GM19372 (cell line): ENCODE measurements around the gene CDC42.
"Not testable (repeated sequence)": the region's sequence is repeated elsewhere in the genome, so short reads cannot be mapped to it uniquely, and the experiment has no call there.

Experiments
- ATAC-seq: cut with Tn5 transposase; IDR thresholded peaks from one replicate; pipeline ENCODE4 v1.9.1; 2021; ENCODE audit warnings: mild to moderate bottlenecking, low read depth, moderate library complexity; ENCODE audit not compliant: unreplicated experiment

Gene CDC42

GRCh38 chr1:22064751-22065402, 12.4 kb downstream of the CDC42 start:
- ATAC-seq = no peak

GRCh38 chr1:22071511-22071910, 19.0 kb downstream of the CDC42 start:
- ATAC-seq = no peak

GRCh38 chr1:22074803-22075202, 22.3 kb downstream of the CDC42 start:
- no peak for ATAC-seq

- ATAC-seq = no peak
Measured at GRCh38 chr1:22075718-22076117, 23.2 kb downstream of the CDC42 start.

GRCh38 chr1:22076346-22076745, 23.8 kb downstream of the CDC42 start:
- no peak for ATAC-seq

- ATAC-seq = no peak
Measured at GRCh38 chr1:22077728-22078127, 25.2 kb downstream of the CDC42 start.

GRCh38 chr1:22078133-22078532, 25.6 kb downstream of the CDC42 start:
- ATAC-seq = no peak

- no peak for ATAC-seq
Measured at GRCh38 chr1:22080191-22080590, 27.7 kb downstream of the CDC42 start.

- no peak for ATAC-seq
Measured at GRCh38 chr1:22088331-22088730, 35.8 kb downstream of the CDC42 start.

- no peak for ATAC-seq
Measured at GRCh38 chr1:22089134-22089571, 36.6 kb downstream of the CDC42 start.

GRCh38 chr1:22089787-22090186, 37.3 kb downstream of the CDC42 start:
- no peak for ATAC-seq

GRCh38 chr1:22090867-22091266, 38.4 kb downstream of the CDC42 start:
- ATAC-seq = no peak

- not testable (repeated sequence) for ATAC-seq
Measured at GRCh38 chr1:22092026-22092768, 39.7 kb downstream of the CDC42 start.

GRCh38 chr1:22093513-22093912, 41.0 kb downstream of the CDC42 start:
- no peak for ATAC-seq

- ATAC-seq = no peak
Measured at GRCh38 chr1:22096036-22096435, 43.5 kb downstream of the CDC42 start.

GRCh38 chr1:22096463-22096862, 44.0 kb downstream of the CDC42 start:
- no peak for ATAC-seq

GRCh38 chr1:22098752-22099151, 46.2 kb downstream of the CDC42 start:
- ATAC-seq = no peak

- no peak for ATAC-seq
Measured at GRCh38 chr1:22100168-22100567, 47.7 kb downstream of the CDC42 start.

GRCh38 chr1:22101199-22101598, 48.7 kb downstream of the CDC42 start:
- no peak for ATAC-seq

GRCh38 chr1:22101995-22102394, 49.5 kb downstream of the CDC42 start:
- no peak for ATAC-seq

GRCh38 chr1:22102746-22103145, 50.2 kb downstream of the CDC42 start:
- no peak for ATAC-seq

- ATAC-seq = no peak
Measured at GRCh38 chr1:22104094-22104493, 51.6 kb downstream of the CDC42 start.
